ENCODE data around the gene GABRB1.
A peak's percentile ranks its signal among the peaks of the same experiment; 100 is the strongest.

GABRB1 gene

DNA sequence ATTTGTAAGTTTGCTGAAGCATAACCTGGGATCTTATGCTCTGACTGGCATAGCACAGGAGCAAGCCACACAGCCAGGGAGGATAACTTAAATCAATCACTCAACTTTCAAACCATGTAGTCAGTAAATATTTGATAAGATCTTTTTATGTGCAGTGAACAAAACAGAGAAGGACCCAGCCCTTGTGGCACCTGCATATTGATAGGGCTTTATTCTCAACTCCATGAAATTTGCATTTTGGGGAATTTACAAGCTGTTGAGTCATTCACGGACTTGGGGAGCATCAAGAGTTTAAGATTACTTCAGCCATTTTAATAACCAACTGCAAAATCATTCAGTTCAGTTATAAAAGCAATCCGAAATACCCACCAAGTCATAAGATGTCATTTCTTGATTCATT lies 309.5 kb downstream of the GABRB1 start:
- no peak overlapping the region for H3K4me3 ChIP-seq (replicated peaks in 1 of 2; ENCODE audit: low read depth in 2 of 2, low read length in 2 of 2)
- no peak for TF ChIP-seq CTCF (IDR thresholded peaks at IDR 0.05; ENCODE audit: low read depth, low read length)
- DNase-seq (ENCODE audit: low read depth in 2 of 2): no peak

DNA sequence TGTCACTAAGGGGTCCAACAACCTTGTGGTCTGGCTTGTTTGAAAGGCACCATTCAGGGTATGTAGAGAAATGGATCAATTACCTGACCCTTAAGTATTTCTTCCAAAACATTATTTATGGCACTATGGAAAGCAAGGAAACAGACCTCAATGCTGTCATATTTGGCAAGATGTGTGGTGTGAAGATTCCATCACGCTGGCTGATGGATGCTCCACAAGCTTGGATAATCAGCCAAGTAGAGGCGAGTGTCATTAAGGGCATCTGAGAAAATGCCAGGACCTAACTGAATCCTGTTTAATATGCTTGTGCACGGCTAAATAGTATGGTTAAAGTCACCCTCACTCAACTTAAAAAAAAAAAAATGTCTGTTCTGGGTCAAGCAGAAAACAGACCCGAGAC lies 311.4 kb downstream of the GABRB1 start:
- DNase-seq (ENCODE audit: low read depth in 2 of 2): no peak
- TF ChIP-seq CTCF (IDR thresholded peaks at IDR 0.05; ENCODE audit: low read depth, low read length): no peak
- H3K4me3 ChIP-seq (replicated peaks in 1 of 2; ENCODE audit: low read depth in 2 of 2, low read length in 2 of 2): no peak overlapping the region

DNA sequence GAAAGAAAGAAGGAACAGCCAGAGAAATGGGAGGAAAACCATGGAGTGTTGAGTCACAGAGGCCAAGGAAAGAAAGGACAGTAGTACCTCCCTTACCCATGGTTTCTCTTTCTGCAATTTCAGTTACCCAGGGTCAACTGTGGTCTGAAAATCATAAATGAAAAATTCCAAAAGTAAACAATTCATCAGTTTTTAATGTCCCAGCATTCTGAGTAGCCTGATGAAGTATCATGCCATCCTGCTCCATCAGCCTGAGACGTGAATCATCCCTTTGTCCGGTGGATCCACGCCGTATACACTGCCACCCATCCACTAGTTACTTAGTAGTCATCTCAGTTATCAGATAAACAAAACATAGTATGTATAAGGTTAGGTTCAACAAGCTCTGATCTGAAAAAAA lies 318.0 kb downstream of the GABRB1 start:
- TF ChIP-seq CTCF (IDR thresholded peaks at IDR 0.05; ENCODE audit: low read depth, low read length): no peak
- peak in 1 of 2 donors; percentile 84 for DNase-seq (ENCODE audit: low read depth in 2 of 2)
- H3K4me3 ChIP-seq (replicated peaks in 1 of 2; ENCODE audit: low read depth in 2 of 2, low read length in 2 of 2): no peak overlapping the region

- no peak overlapping the region for H3K4me3 ChIP-seq (replicated peaks in 1 of 2; ENCODE audit: low read depth in 2 of 2, low read length in 2 of 2)
- no peak for DNase-seq (ENCODE audit: low read depth in 2 of 2)
- TF ChIP-seq CTCF (IDR thresholded peaks at IDR 0.05; ENCODE audit: low read depth, low read length): no peak
Measured at GRCh38 chr4:47355568-47355967, 324.2 kb downstream of the GABRB1 start.

DNA sequence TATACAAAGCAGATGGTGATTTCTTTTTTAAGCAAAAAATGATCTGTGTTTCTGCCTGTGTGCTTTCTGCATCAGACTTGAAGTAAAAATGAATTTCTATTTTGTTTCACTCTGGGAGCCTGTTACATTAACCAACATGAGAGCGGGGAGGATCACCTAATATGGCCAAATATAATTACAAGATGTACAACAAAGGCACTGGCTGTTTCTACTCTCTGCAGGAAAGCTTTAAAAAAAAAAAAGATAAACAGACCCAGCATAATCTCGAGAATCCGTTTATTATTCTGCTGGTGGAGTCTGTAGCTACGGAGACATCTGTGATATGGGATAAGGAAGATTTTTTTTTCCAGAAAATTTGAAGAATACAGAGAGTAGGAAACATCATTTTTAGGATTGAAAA lies 328.5 kb downstream of the GABRB1 start:
- no peak overlapping the region for H3K4me3 ChIP-seq (replicated peaks in 1 of 2; ENCODE audit: low read depth in 2 of 2, low read length in 2 of 2)
- TF ChIP-seq CTCF (IDR thresholded peaks at IDR 0.05; ENCODE audit: low read depth, low read length): no peak
- no peak for DNase-seq (ENCODE audit: low read depth in 2 of 2)

- TF ChIP-seq CTCF (IDR thresholded peaks at IDR 0.05; ENCODE audit: low read depth, low read length): no peak
- no peak for DNase-seq (ENCODE audit: low read depth in 2 of 2)
- no peak overlapping the region for H3K4me3 ChIP-seq (replicated peaks in 1 of 2; ENCODE audit: low read depth in 2 of 2, low read length in 2 of 2)
Measured at GRCh38 chr4:47367761-47368160, 336.4 kb downstream of the GABRB1 start.

GRCh38 chr4:47368211-47368610 lies 336.8 kb downstream of the GABRB1 start:
- TF ChIP-seq CTCF (IDR thresholded peaks at IDR 0.05; ENCODE audit: low read depth, low read length): no peak
- DNase-seq (ENCODE audit: low read depth in 2 of 2): no peak

More at GRCh38 chr4:47368211-47368610, 336.8 kb downstream of the GABRB1 start:
- H3K4me3 ChIP-seq (replicated peaks in 1 of 2; ENCODE audit: low read depth in 2 of 2, low read length in 2 of 2): no peak overlapping the region
